ENCODE data around the gene CHIT1.

CHIT1 gene

GRCh38 chr1:203175827-203176241 lies 53.6 kb downstream of the CHIT1 start:
- no peak for TF ChIP-seq CTCF (IDR thresholded peaks at IDR 0.05; ENCODE audit: low read length)
- no peak for TF ChIP-seq EZH2 (optimal IDR thresholded peaks at IDR 0.05; ENCODE audit: low read depth, low read length)
- no peak for TF ChIP-seq EZH2phosphoT487 (IDR thresholded peaks at IDR 0.05; ENCODE audit: low read length)
- no peaks in the 10 kb centered on the region for H3K36me3 ChIP-seq (replicated peaks; ENCODE audit: insufficient read depth, low read length)
- no peaks in the 10 kb centered on the region for H3F3A ChIP-seq (ENCODE audit: insufficient read depth, low read length)
- H3K9ac ChIP-seq (ENCODE audit: low read length), result no peak overlapping the region
- peaks cover 2% of the 10 kb centered on the region; the same call in 1 of the 2 replicates for H3K4me1 ChIP-seq (ENCODE audit: low read length)
- H4K20me1 ChIP-seq (ENCODE audit: insufficient read depth, low read length), result no peaks in the 10 kb centered on the region
- H3K9me2 ChIP-seq (replicated peaks; ENCODE audit: insufficient read depth, low read length), result no peaks in the 10 kb centered on the region
- H3K9me3 ChIP-seq (replicated peaks; ENCODE audit: insufficient read depth, low read length), result no peaks in the 10 kb centered on the region
- no peak for DNase-seq
- no peaks in the 10 kb centered on the region for H3K27me3 ChIP-seq (replicated peaks; ENCODE audit: insufficient read depth, low read length)
- H3K4me3 ChIP-seq (ENCODE audit: low read length), result no peak overlapping the region
- H3K4me2 ChIP-seq (ENCODE audit: low read depth, low read length), result no peak overlapping the region
- H3K79me2 ChIP-seq (ENCODE audit: low read length), result no peaks in the 10 kb centered on the region
- no peak overlapping the region for H3K27ac ChIP-seq (ENCODE audit: low read length)
- H2AFZ ChIP-seq (ENCODE audit: low read length), result no peak overlapping the region

- Histone ChIP-seq H3K27me3 (replicated peaks; ENCODE audit: insufficient read depth, low read length) (no peaks in the 10 kb centered on the region), H4K20me1 (ENCODE audit: insufficient read depth, low read length) (no peaks in the 10 kb centered on the region), H3K27ac (ENCODE audit: low read length) (no peak within 1 kb of the TSS), H3K36me3 (replicated peaks; ENCODE audit: insufficient read depth, low read length) (no peaks in the 10 kb centered on the region), H3K4me1 (ENCODE audit: low read length) (no peaks in the 10 kb centered on the region), H3K9ac (ENCODE audit: low read length) (no peak within 1 kb of the TSS), H3F3A (ENCODE audit: insufficient read depth, low read length) (no peaks in the 10 kb centered on the region), H3K4me2 (ENCODE audit: low read depth, low read length) (no peak within 1 kb of the TSS), H3K9me3 (replicated peaks; ENCODE audit: insufficient read depth, low read length) (no peaks in the 10 kb centered on the region), H3K9me2 (replicated peaks; ENCODE audit: insufficient read depth, low read length) (no peaks in the 10 kb centered on the region), H2AFZ (ENCODE audit: low read length) (no peak within 1 kb of the TSS), H3K4me3 (ENCODE audit: low read length) (no peak within 1 kb of the TSS), H3K79me2 (ENCODE audit: low read length) (no peaks in the 10 kb centered on the region)
- TF ChIP-seq CTCF (IDR thresholded peaks at IDR 0.05; ENCODE audit: low read length) (no peak), EZH2phosphoT487 (IDR thresholded peaks at IDR 0.05; ENCODE audit: low read length) (no peak), EZH2 (optimal IDR thresholded peaks at IDR 0.05; ENCODE audit: low read depth, low read length) (no peak)
- no peak for DNase-seq
Measured at GRCh38 chr1:203175237-203175826, 54.1 kb downstream of the CHIT1 start, which contains the start of gene MYBPH. TSS of gene MYBPH (minus strand) at chr1:203175826. CDS start at chr1:203175755, 71 bp downstream.

GRCh38 chr1:203174324-203174985 lies 55.0 kb downstream of the CHIT1 start:
- H3K4me3 ChIP-seq (ENCODE audit: low read length), result no peak overlapping the region
- H3K36me3 ChIP-seq (replicated peaks; ENCODE audit: insufficient read depth, low read length), result no peaks in the 10 kb centered on the region
- H3K4me2 ChIP-seq (ENCODE audit: low read depth, low read length), result no peak overlapping the region
- no peak for DNase-seq
- no peak overlapping the region for H3K9ac ChIP-seq (ENCODE audit: low read length)
- H3K9me2 ChIP-seq (replicated peaks; ENCODE audit: insufficient read depth, low read length), result no peaks in the 10 kb centered on the region
- no peaks in the 10 kb centered on the region for H4K20me1 ChIP-seq (ENCODE audit: insufficient read depth, low read length)
- no peak overlapping the region for H2AFZ ChIP-seq (ENCODE audit: low read length)
- no peaks in the 10 kb centered on the region for H3K27me3 ChIP-seq (replicated peaks; ENCODE audit: insufficient read depth, low read length)
- H3K27ac ChIP-seq (ENCODE audit: low read length), result no peak overlapping the region
- no peaks in the 10 kb centered on the region for H3K9me3 ChIP-seq (replicated peaks; ENCODE audit: insufficient read depth, low read length)
- H3K4me1 ChIP-seq (ENCODE audit: low read length), result no peaks in the 10 kb centered on the region
- no peaks in the 10 kb centered on the region for H3K79me2 ChIP-seq (ENCODE audit: low read length)
- no peaks in the 10 kb centered on the region for H3F3A ChIP-seq (ENCODE audit: insufficient read depth, low read length)
- TF ChIP-seq EZH2 (optimal IDR thresholded peaks at IDR 0.05; ENCODE audit: low read depth, low read length) (no peak), CTCF (IDR thresholded peaks at IDR 0.05; ENCODE audit: low read length) (no peak), EZH2phosphoT487 (IDR thresholded peaks at IDR 0.05; ENCODE audit: low read length) (no peak)

Measured in MM.1S (cell line).